ENCODE results near the gene KIF3A. TPM values are rescaled to one million over a fixed set of nuclear protein-coding genes. Genes with fewer than 3 reads are reported as not detected.

The KIF3A gene
- 8.1 and 9.7 TPM in 2 replicates for total RNA-seq

GRCh38 chr5:132736853-132737833 is at the start of gene KIF3A:
TSS of gene KIF3A (minus strand) at chr5:132737546. CDS start at chr5:132737419, 127 bp downstream.

GRCh38 chr5:132777209-132778069 is 40.1 kb upstream of the KIF3A start, which contains the start of gene SEPTIN8:
TSS of gene SEPTIN8 (minus strand) at chr5:132777239. CDS start at chr5:132777137, 102 bp downstream.

GRCh38 chr5:132746954-132747615 is 9.7 kb upstream of the KIF3A start, which contains the start of gene CCNI2:
TSS of gene CCNI2 (plus strand) at chr5:132747426. CDS start at chr5:132747496, 70 bp downstream.

GRCh38 chr5:132673939-132674630 is 63.3 kb downstream of the KIF3A start, which contains the start of gene IL4:
TSS of gene IL4 (plus strand) at chr5:132673989. CDS start at chr5:132674051, 62 bp downstream.

GRCh38 chr5:132657676-132658380 is 79.5 kb downstream of the KIF3A start, which contains the start of gene IL13:
TSS of gene IL13 (plus strand) at chr5:132658173. CDS start at chr5:132658187, 14 bp downstream.

Other genes starting within 250 kb of the KIF3A start
- 76.4 and 90.7 TPM in 2 replicates for gene IRF1, start 246.8 kb downstream of the KIF3A start, total RNA-seq
- gene IL5, start 194.0 kb downstream of the KIF3A start, total RNA-seq: not detected in 2 replicates
- gene RAD50, start 180.6 kb downstream of the KIF3A start, total RNA-seq: 25.5 and 28.7 TPM in 2 replicates
- gene IL13, start 79.4 kb downstream of the KIF3A start, total RNA-seq: 0.16 and 0.24 TPM in 2 replicates
- gene IL4, start 63.6 kb downstream of the KIF3A start, total RNA-seq: not detected in 2 replicates
- gene CCNI2, start 9.9 kb upstream of the KIF3A start, total RNA-seq: not detected in 2 replicates
- 58.5 and 65.4 TPM in 2 replicates for gene SEPTIN8, start 39.7 kb upstream of the KIF3A start, total RNA-seq
- under 0.01 TPM in 1 of 2 replicates, not detected in the other for gene SOWAHA, start 75.8 kb upstream of the KIF3A start, total RNA-seq
- 12.8 and 14.7 TPM in 2 replicates for gene SHROOM1, start 93.1 kb upstream of the KIF3A start, total RNA-seq
- gene GDF9, start 128.9 kb upstream of the KIF3A start, total RNA-seq: 0.12 and 0.16 TPM in 2 replicates
- 44.1 and 45.8 TPM in 2 replicates for gene UQCRQ, start 129.1 kb upstream of the KIF3A start, total RNA-seq
- gene LEAP2, start 136.1 kb upstream of the KIF3A start, total RNA-seq: 0.12 and 0.16 TPM in 2 replicates
- 78.8 and 82.4 TPM in 2 replicates for gene AFF4, start 226.1 kb upstream of the KIF3A start, total RNA-seq